ENCODE results near the gene ZNHIT6. TPM values are rescaled to one million over a fixed set of nuclear protein-coding genes. Genes with fewer than 3 reads are reported as not detected.

Gene ZNHIT6
- total RNA-seq, 1 donor from 2014 or later, result 8.7 TPM

- no peak for TF ChIP-seq CTCF (IDR thresholded peaks at IDR 0.05; ENCODE audit: borderline replicate concordance)
- Histone ChIP-seq H3K27me3 (ENCODE audit: low read depth) (no peaks in the 10 kb centered on the region), H3K36me3 (peaks cover 24% of the 10 kb centered on the region), H3K27ac (replicated peaks) (no peak overlapping the region), H3K4me1 (peaks cover 7% of the 10 kb centered on the region), H3K9me3 (replicated peaks) (peaks cover 20% of the 10 kb centered on the region), H3K4me3 (no peak overlapping the region)
- no peak for DNase-seq
- intact Hi-C loops (cut with micrococcal nuclease), result no loop called here
Measured at GRCh38 chr1:85617633-85618100, 90.6 kb downstream of the ZNHIT6 start.

GRCh38 chr1:85616736-85617135, 91.5 kb downstream of the ZNHIT6 start:
- no peak overlapping the region for H3K27ac ChIP-seq (replicated peaks)
- TF ChIP-seq CTCF (IDR thresholded peaks at IDR 0.05; ENCODE audit: borderline replicate concordance), result no peak
- no peak for DNase-seq
- no peak overlapping the region for H3K4me3 ChIP-seq
- peaks cover 10% of the 10 kb centered on the region for H3K9me3 ChIP-seq (replicated peaks)
- H3K27me3 ChIP-seq (ENCODE audit: low read depth), result no peaks in the 10 kb centered on the region
- H3K36me3 ChIP-seq, result peaks cover 15% of the 10 kb centered on the region
- intact Hi-C loops (cut with micrococcal nuclease), result no loop called here
- H3K4me1 ChIP-seq, result peaks cover 16% of the 10 kb centered on the region

GRCh38 chr1:85616364-85616705, 91.9 kb downstream of the ZNHIT6 start:
- Histone ChIP-seq H3K27ac (replicated peaks) (no peak overlapping the region), H3K27me3 (ENCODE audit: low read depth) (no peaks in the 10 kb centered on the region), H3K36me3 (peaks cover 11% of the 10 kb centered on the region), H3K4me3 (peak overlapping the region; percentile 32), H3K4me1 (peaks cover 19% of the 10 kb centered on the region), H3K9me3 (replicated peaks) (peaks cover 6% of the 10 kb centered on the region)
- intact Hi-C loops (cut with micrococcal nuclease), result no loop called here
- no peak for TF ChIP-seq CTCF (IDR thresholded peaks at IDR 0.05; ENCODE audit: borderline replicate concordance)
- DNase-seq, result no peak

- peak overlapping the region; percentile 32 for H3K4me3 ChIP-seq
- DNase-seq, result no peak
Measured at GRCh38 chr1:85615586-85616363, 92.5 kb downstream of the ZNHIT6 start.

GRCh38 chr1:85612704-85613361, 95.4 kb downstream of the ZNHIT6 start:
- H3K4me1 ChIP-seq, result peaks cover 19% of the 10 kb centered on the region
- peak; percentile 39 for TF ChIP-seq CTCF (IDR thresholded peaks at IDR 0.05; ENCODE audit: borderline replicate concordance)
- H3K27ac ChIP-seq (replicated peaks), result peak overlapping the region; percentile 54
- H3K36me3 ChIP-seq, result no peaks in the 10 kb centered on the region
- intact Hi-C loops (cut with micrococcal nuclease), result no loop called here
- H3K4me3 ChIP-seq, result no peak overlapping the region
- no peaks in the 10 kb centered on the region for H3K27me3 ChIP-seq (ENCODE audit: low read depth)
- no peak for DNase-seq
- H3K9me3 ChIP-seq (replicated peaks), result no peaks in the 10 kb centered on the region

More at GRCh38 chr1:85615586-85616363, 92.5 kb downstream of the ZNHIT6 start:
- H3K36me3 ChIP-seq, result peaks cover 5% of the 10 kb centered on the region
- H3K27me3 ChIP-seq (ENCODE audit: low read depth), result no peaks in the 10 kb centered on the region
- no peak overlapping the region for H3K27ac ChIP-seq (replicated peaks)
- TF ChIP-seq CTCF (IDR thresholded peaks at IDR 0.05; ENCODE audit: borderline replicate concordance), result no peak
- peaks cover 19% of the 10 kb centered on the region for H3K4me1 ChIP-seq
- intact Hi-C loops (cut with micrococcal nuclease), result no loop called here
- H3K9me3 ChIP-seq (replicated peaks), result peaks cover under 1% of the 10 kb centered on the region
